ENCODE measurements around the gene MPIG6B. TPM values are rescaled to one million over a fixed set of nuclear protein-coding genes. Genes with fewer than 3 reads are reported as not detected.

The MPIG6B gene
- total RNA-seq, 1 donor from 2014 or later = not detected

GRCh38 chr6:31775184-31775583 lies 52.0 kb downstream of the MPIG6B start:
- Mint-ChIP-seq H3K27me3 (ENCODE audit: low read depth, unreplicated experiment) (no peaks in the 10 kb centered on the region), H3K4me1 (ENCODE audit: low read depth, unreplicated experiment) (peaks cover 6% of the 10 kb centered on the region), H3K27ac (ENCODE audit: unreplicated experiment) (no peak overlapping the region), H3K36me3 (ENCODE audit: low read depth, unreplicated experiment) (peaks cover 9% of the 10 kb centered on the region), H3K4me3 (ENCODE audit: unreplicated experiment) (no peak overlapping the region), H3K9me3 (ENCODE audit: unreplicated experiment) (no peaks in the 10 kb centered on the region)
- H3K4me1 ChIP-seq (ENCODE audit: insufficient read depth, low read length) = peaks cover 16% of the 10 kb centered on the region
- H3K27ac ChIP-seq (ENCODE audit: low read depth, low read length) = no peak overlapping the region
- no peak overlapping the region for H2AFZ ChIP-seq (ENCODE audit: low read depth, low read length)
- no peaks in the 10 kb centered on the region for H3K79me2 ChIP-seq (ENCODE audit: insufficient read depth, low read length)
- H3K27me3 ChIP-seq (ENCODE audit: insufficient read depth, low read length) = no peaks in the 10 kb centered on the region
- H3K9ac ChIP-seq (ENCODE audit: low read length) = no peak overlapping the region
- TF ChIP-seq CTCF (IDR thresholded peaks at IDR 0.05; ENCODE audit: insufficient read depth, low read depth, low read length) (no peak), EZH2 (IDR thresholded peaks at IDR 0.05; ENCODE audit: insufficient read depth, low read length) (no peak)
- no peak overlapping the region for H3K4me3 ChIP-seq (ENCODE audit: insufficient read depth, low read depth, low read length)
- H3K9me3 ChIP-seq (ENCODE audit: insufficient read depth, low read depth, low read length) = no peaks in the 10 kb centered on the region
- FAIRE-seq (no peak), DNase-seq (ENCODE audit: low read depth) (no peak)
- no peak overlapping the region for H3K4me2 ChIP-seq (ENCODE audit: low read length)
- no peaks in the 10 kb centered on the region for H3K36me3 ChIP-seq (ENCODE audit: insufficient read depth, low read length)
- H4K20me1 ChIP-seq (ENCODE audit: insufficient read depth, low read length) = peaks cover 4% of the 10 kb centered on the region

GRCh38 chr6:31775633-31776484 lies 52.7 kb downstream of the MPIG6B start:
- H3K9me3 Mint-ChIP-seq (ENCODE audit: unreplicated experiment) = no peaks in the 10 kb centered on the region
- Histone ChIP-seq H3K79me2 (ENCODE audit: insufficient read depth, low read length) (no peaks in the 10 kb centered on the region), H3K4me3 (ENCODE audit: insufficient read depth, low read depth, low read length) (no peak overlapping the region), H3K4me2 (ENCODE audit: low read length) (no peak overlapping the region), H3K36me3 (ENCODE audit: insufficient read depth, low read length) (no peaks in the 10 kb centered on the region), H3K9me3 (ENCODE audit: insufficient read depth, low read depth, low read length) (no peaks in the 10 kb centered on the region), H3K9ac (ENCODE audit: low read length) (no peak overlapping the region), H3K27me3 (ENCODE audit: insufficient read depth, low read length) (no peaks in the 10 kb centered on the region), H3K4me1 (ENCODE audit: insufficient read depth, low read length) (peaks cover 16% of the 10 kb centered on the region), H2AFZ (ENCODE audit: low read depth, low read length) (no peak overlapping the region), H3K27ac (ENCODE audit: low read depth, low read length) (no peak overlapping the region), H4K20me1 (ENCODE audit: insufficient read depth, low read length) (peaks cover 4% of the 10 kb centered on the region)
- TF ChIP-seq EZH2 (IDR thresholded peaks at IDR 0.05; ENCODE audit: insufficient read depth, low read length) (no peak), CTCF (IDR thresholded peaks at IDR 0.05; ENCODE audit: insufficient read depth, low read depth, low read length) (no peak)
- peaks cover 6% of the 10 kb centered on the region for H3K4me1 Mint-ChIP-seq (ENCODE audit: low read depth, unreplicated experiment)
- FAIRE-seq (no peak), DNase-seq (ENCODE audit: low read depth) (no peak)
- H3K4me3 Mint-ChIP-seq (ENCODE audit: unreplicated experiment) = no peak overlapping the region
- H3K36me3 Mint-ChIP-seq (ENCODE audit: low read depth, unreplicated experiment) = peaks cover 13% of the 10 kb centered on the region
- H3K27ac Mint-ChIP-seq (ENCODE audit: unreplicated experiment) = peak overlapping the region; percentile 41
- no peaks in the 10 kb centered on the region for H3K27me3 Mint-ChIP-seq (ENCODE audit: low read depth, unreplicated experiment)

Small RNAs within 50 kb of the gene (microRNA-seq; reads per million reads assigned to microRNA genes)
- gene MIR4646 = 1.9 reads per million

Other genes starting within 250 kb of the MPIG6B start
- gene MICB, start 225.2 kb upstream of the MPIG6B start, total RNA-seq = 4.1 and 5.8 TPM in 2 replicates
- not detected in 2 replicates for gene MCCD1, start 194.4 kb upstream of the MPIG6B start, total RNA-seq
- gene DDX39B, start 181.4 kb upstream of the MPIG6B start, total RNA-seq = 284 and 294 TPM in 2 replicates
- 2.6 and 3.4 TPM in 2 replicates for gene ATP6V1G2, start 176.8 kb upstream of the MPIG6B start, total RNA-seq
- 18.8 and 20.4 TPM in 2 replicates for gene NFKBIL1, start 175.8 kb upstream of the MPIG6B start, total RNA-seq
- gene LTA, start 151.1 kb upstream of the MPIG6B start, total RNA-seq = not detected in 2 replicates
- gene TNF, start 147.8 kb upstream of the MPIG6B start, total RNA-seq = 0.79 and 1.2 TPM in 2 replicates
- 0.26 and 0.52 TPM in 2 replicates for gene LTB, start 140.9 kb upstream of the MPIG6B start, total RNA-seq
- gene LST1, start 137.1 kb upstream of the MPIG6B start, total RNA-seq = not detected in 2 replicates
- gene NCR3, start 130.4 kb upstream of the MPIG6B start, total RNA-seq = not detected in 2 replicates
- gene AIF1, start 108.1 kb upstream of the MPIG6B start, total RNA-seq = not detected in 2 replicates
- 180 and 188 TPM in 2 replicates for gene PRRC2A, start 102.7 kb upstream of the MPIG6B start, total RNA-seq
- 233 and 247 TPM in 2 replicates for gene BAG6, start 70.7 kb upstream of the MPIG6B start, total RNA-seq
- 0.89 and 1.2 TPM in 2 replicates for gene APOM, start 67.5 kb upstream of the MPIG6B start, total RNA-seq
- gene C6orf47, start 62.6 kb upstream of the MPIG6B start, total RNA-seq = 14.7 and 15.5 TPM in 2 replicates
- 11.7 and 13.8 TPM in 2 replicates for gene GPANK1, start 58.4 kb upstream of the MPIG6B start, total RNA-seq
- gene CSNK2B, start 57.3 kb upstream of the MPIG6B start, total RNA-seq = 200 and 208 TPM in 2 replicates
- gene LY6G5B, start 53.4 kb upstream of the MPIG6B start, total RNA-seq = 17.5 and 20.3 TPM in 2 replicates
- gene LY6G5C, start 42.3 kb upstream of the MPIG6B start, total RNA-seq = 2.9 and 3.9 TPM in 2 replicates
- gene ABHD16A, start 20.0 kb upstream of the MPIG6B start, total RNA-seq = 34.3 and 38.3 TPM in 2 replicates
- not detected in 2 replicates for gene LY6G6F, start 16.5 kb upstream of the MPIG6B start, total RNA-seq
- not detected in 2 replicates for gene LY6G6D, start 8.0 kb upstream of the MPIG6B start, total RNA-seq
- 0.41 and 0.66 TPM in 2 replicates for gene LY6G6C, start 1.6 kb upstream of the MPIG6B start, total RNA-seq
- 62.5 and 72.4 TPM in 2 replicates for gene DDAH2, start 5.9 kb downstream of the MPIG6B start, total RNA-seq
- 484 and 518 TPM in 2 replicates for gene CLIC1, start 13.2 kb downstream of the MPIG6B start, total RNA-seq
- 5.7 and 6.8 TPM in 2 replicates for gene MSH5, start 16.6 kb downstream of the MPIG6B start, total RNA-seq
- 0.72 and 1.2 TPM in 2 replicates for gene SAPCD1, start 39.3 kb downstream of the MPIG6B start, total RNA-seq
- 0.54 and 0.94 TPM in 2 replicates for gene VWA7, start 54.0 kb downstream of the MPIG6B start, total RNA-seq
- 94.8 and 96.3 TPM in 2 replicates for gene VARS1, start 72.4 kb downstream of the MPIG6B start, total RNA-seq
- 43.8 and 44.0 TPM in 2 replicates for gene LSM2, start 83.6 kb downstream of the MPIG6B start, total RNA-seq
- 0.98 and 1.1 TPM in 2 replicates for gene HSPA1L, start 91.9 kb downstream of the MPIG6B start, total RNA-seq
- 52.6 and 52.7 TPM in 2 replicates for gene HSPA1A, start 92.2 kb downstream of the MPIG6B start, total RNA-seq
- 64.9 and 77.2 TPM in 2 replicates for gene HSPA1B, start 104.4 kb downstream of the MPIG6B start, total RNA-seq
- 45.0 and 47.3 TPM in 2 replicates for gene NEU1, start 139.4 kb downstream of the MPIG6B start, total RNA-seq
- gene SLC44A4, start 155.6 kb downstream of the MPIG6B start, total RNA-seq = 0.23 and 0.29 TPM in 2 replicates
- 32.6 and 35.8 TPM in 2 replicates for gene EHMT2, start 174.3 kb downstream of the MPIG6B start, total RNA-seq
- 3.7 and 4.6 TPM in 2 replicates for gene ZBTB12, start 178.7 kb downstream of the MPIG6B start, total RNA-seq
- gene C2, start 204.3 kb downstream of the MPIG6B start, total RNA-seq = 0.20 and 0.43 TPM in 2 replicates
- 1.0 and 1.4 TPM in 2 replicates for gene CFB, start 222.7 kb downstream of the MPIG6B start, total RNA-seq
- gene NELFE, start 235.6 kb downstream of the MPIG6B start, total RNA-seq = 47.7 and 48.1 TPM in 2 replicates
- 75.3 and 79.1 TPM in 2 replicates for gene SKIC2, start 235.8 kb downstream of the MPIG6B start, total RNA-seq
- 12.6 and 15.6 TPM in 2 replicates for gene DXO, start 248.8 kb downstream of the MPIG6B start, total RNA-seq